Ectodermal cell (in vitro differentiated cells): ENCODE data around the gene PDCD5.

ENCODE experiments used
- H3K27ac ChIP-seq: 2 replicates; pipeline ENCODE4 v1.7.0; 2013; ENCODE audit warnings: mild to moderate bottlenecking, low read depth, low read length; ENCODE audit not compliant: insufficient read depth, poor library complexity, severe bottlenecking
- H3K27me3 ChIP-seq: 2 replicates; pipeline ENCODE4 v1.7.0; 2013; ENCODE audit warnings: mild to moderate bottlenecking, low read length; ENCODE audit not compliant: insufficient read depth, control insufficient read depth, poor library complexity, severe bottlenecking
- H3K36me3 ChIP-seq: one replicate; pipeline ENCODE4 v1.7.0; 2013; ENCODE audit warnings: low read length; ENCODE audit not compliant: control insufficient read depth, insufficient read depth
- H3K4me1 ChIP-seq: one replicate; pipeline ENCODE4 v1.7.0; 2013; ENCODE audit warnings: low read length; ENCODE audit not compliant: control insufficient read depth, insufficient read depth
- H3K4me3 ChIP-seq: 2 replicates; pipeline ENCODE4 v1.7.0; 2013; ENCODE audit warnings: low read depth, low read length, control low read depth; ENCODE audit not compliant: insufficient read depth
- H3K9me3 ChIP-seq: 2 replicates; pipeline ENCODE4 v1.7.0; 2013; ENCODE audit warnings: mild to moderate bottlenecking, low read length, moderate library complexity; ENCODE audit not compliant: control insufficient read depth
- WGBS, 2 experiments: methylation state at CpG; one replicate each; pipeline ENCODE4 v1.1.7; 2013; ENCODE audit warnings: missing lambda C conversion rate in 2 of 2; 5-methylcytosine and 5-hydroxymethylcytosine counted together

PDCD5 gene

DNA sequence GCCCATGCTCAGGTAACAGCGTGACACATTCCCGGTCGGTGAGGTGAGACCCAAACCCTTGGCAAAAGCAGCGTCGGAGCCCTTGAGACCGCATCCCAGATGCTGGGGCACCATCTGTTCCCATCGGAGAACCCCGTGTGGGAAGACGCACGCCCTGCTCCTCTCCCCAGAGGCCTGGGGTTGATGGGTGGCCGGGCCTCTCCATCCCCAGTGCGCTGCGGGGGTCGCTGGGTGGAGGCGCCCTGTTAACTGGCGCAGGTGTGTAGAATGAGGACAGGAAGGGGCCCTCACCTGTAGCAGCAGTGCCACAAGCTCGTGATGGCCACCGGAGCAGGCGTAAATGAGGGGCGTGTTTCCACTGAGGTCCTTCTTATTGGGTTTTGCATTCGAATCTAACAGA is 24.6 kb downstream of the PDCD5 start:
- Histone ChIP-seq H3K27ac (no peak overlapping the region), H3K27me3 (no peaks in the 10 kb centered on the region), H3K4me1 (no peaks in the 10 kb centered on the region), H3K36me3 (peaks cover 4% of the 10 kb centered on the region), H3K4me3 (no peak overlapping the region), H3K9me3 (no peaks in the 10 kb centered on the region)
- 96 to 97% methylated on average over 21 of the region's 21 CpGs for WGBS, 2 experiments

DNA sequence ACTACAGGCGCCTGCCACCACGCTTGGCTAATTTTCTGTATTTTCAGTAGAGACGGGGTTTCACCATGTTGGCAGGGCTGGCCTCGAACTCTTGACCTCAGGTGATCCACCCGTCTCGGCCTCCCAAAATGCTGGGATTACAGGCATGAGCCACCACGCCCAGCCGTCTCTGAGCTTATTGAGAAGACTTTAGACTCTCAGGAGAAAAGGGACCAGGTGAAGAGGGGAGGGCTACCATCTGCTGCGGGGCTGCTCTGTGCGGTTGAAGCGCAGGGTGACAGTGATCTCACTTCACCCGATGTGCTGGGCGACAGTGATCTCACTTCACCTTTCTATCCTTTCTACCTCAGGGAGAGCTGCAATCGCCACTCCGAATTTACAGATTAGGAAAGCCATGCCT is 25.3 kb downstream of the PDCD5 start:
- WGBS, 2 experiments: 85 to 88% methylated on average over 15 of the region's 15 CpGs
- no peaks in the 10 kb centered on the region for H3K27me3 ChIP-seq
- H3K4me1 ChIP-seq: no peaks in the 10 kb centered on the region
- H3K4me3 ChIP-seq: no peak overlapping the region
- H3K9me3 ChIP-seq: no peaks in the 10 kb centered on the region
- H3K27ac ChIP-seq: no peak overlapping the region
- H3K36me3 ChIP-seq: peaks cover 4% of the 10 kb centered on the region

DNA sequence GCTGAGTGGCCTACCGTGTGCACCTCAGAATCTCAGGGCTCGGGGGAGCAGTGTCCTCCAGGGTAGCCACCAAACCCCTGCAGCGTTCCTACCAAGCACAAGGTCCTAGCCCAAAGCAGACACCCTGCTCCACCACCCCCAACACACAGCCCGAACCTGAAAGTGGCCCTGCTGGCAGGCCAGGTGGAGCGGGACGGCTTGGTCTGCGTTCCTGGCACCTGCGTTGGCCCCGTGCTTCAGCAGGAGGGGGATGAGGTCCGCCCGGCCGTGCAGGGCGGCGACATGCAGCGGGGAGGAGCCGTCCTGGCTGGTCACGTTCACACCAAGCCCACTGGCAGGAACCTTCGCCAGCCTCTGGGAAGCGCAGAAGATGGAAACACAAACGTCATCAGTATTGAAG is 26.5 kb downstream of the PDCD5 start:
- no peak overlapping the region for H3K27ac ChIP-seq
- 95 to 97% methylated on average over 20 of the region's 20 CpGs for WGBS, 2 experiments
- no peak overlapping the region for H3K4me3 ChIP-seq
- H3K27me3 ChIP-seq: no peaks in the 10 kb centered on the region
- H3K4me1 ChIP-seq: no peaks in the 10 kb centered on the region
- no peaks in the 10 kb centered on the region for H3K36me3 ChIP-seq
- H3K9me3 ChIP-seq: no peaks in the 10 kb centered on the region

DNA sequence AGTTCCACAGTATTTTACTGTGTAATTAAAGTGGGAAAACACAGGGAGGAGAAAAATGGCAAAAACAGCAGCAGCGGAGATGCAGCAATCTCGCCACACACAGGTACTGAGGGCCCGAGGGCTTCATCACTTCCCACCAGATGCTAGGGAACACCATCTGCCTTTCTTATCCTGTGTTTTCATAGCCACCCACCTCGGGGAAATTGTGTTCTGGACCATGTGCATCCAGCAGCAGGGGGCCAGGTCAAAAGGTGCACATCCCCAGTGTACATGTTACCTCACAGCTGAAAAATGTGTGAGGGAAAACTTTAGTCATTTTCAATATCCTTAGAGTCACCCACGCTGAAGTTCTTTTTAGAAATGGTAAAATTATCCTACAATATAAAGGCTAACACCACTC is 30.2 kb downstream of the PDCD5 start:
- Histone ChIP-seq H3K9me3 (no peaks in the 10 kb centered on the region), H3K27me3 (no peaks in the 10 kb centered on the region), H3K27ac (no peak overlapping the region), H3K4me3 (no peak overlapping the region), H3K4me1 (no peaks in the 10 kb centered on the region), H3K36me3 (peaks cover 9% of the 10 kb centered on the region)
- 88 to 95% methylated on average over 4 to 5 of the region's 5 CpGs for WGBS, 2 experiments

DNA sequence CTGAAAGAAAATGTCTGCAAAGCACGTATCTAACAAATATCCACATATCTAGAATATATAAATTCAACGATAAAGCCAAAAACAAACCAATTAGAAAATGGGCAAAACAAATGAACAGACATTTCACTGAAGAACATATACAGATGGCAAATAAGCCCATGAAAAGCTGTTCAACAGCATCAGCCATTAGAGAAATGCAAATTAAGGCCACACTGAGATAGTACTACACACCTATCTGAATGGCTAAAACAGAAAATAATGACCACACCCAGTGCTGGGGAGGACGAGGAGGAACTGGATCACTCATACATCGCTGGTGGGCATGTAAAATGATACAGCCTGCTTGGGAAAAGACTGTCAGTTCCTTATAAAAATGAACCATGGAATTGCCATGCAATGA is 32.0 kb downstream of the PDCD5 start:
- no peak overlapping the region for H3K4me3 ChIP-seq
- no peaks in the 10 kb centered on the region for H3K27me3 ChIP-seq
- peaks cover 9% of the 10 kb centered on the region for H3K36me3 ChIP-seq
- H3K27ac ChIP-seq: no peak overlapping the region
- H3K4me1 ChIP-seq: no peaks in the 10 kb centered on the region
- H3K9me3 ChIP-seq: no peaks in the 10 kb centered on the region
- WGBS, 2 experiments: 72% methylated on average over 4 of the region's 4 CpGs

DNA sequence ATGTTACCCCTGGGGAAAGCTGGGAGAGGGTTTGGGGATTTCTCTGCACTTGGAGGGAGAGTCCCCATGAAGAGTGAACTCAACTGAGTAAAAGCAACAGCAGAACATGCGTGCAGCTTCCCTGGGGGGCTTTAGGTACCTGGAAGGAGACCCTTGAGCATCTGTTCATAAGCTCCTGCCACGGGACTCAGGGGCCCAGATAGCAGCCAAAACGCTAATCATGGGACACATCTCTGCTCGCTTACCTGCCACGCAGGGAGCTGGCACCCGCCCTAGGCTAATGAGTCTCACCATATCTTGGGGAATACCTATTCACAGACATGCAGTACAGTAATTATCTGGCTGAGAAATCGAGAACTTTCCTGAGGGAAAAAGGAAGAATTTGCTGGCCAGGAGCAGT is 33.9 kb downstream of the PDCD5 start:
- no peak overlapping the region for H3K27ac ChIP-seq
- 91 to 95% methylated on average over 7 of the region's 7 CpGs for WGBS, 2 experiments
- H3K27me3 ChIP-seq: no peaks in the 10 kb centered on the region
- peaks cover 13% of the 10 kb centered on the region for H3K36me3 ChIP-seq
- no peaks in the 10 kb centered on the region for H3K4me1 ChIP-seq
- no peak overlapping the region for H3K4me3 ChIP-seq
- H3K9me3 ChIP-seq: no peaks in the 10 kb centered on the region

DNA sequence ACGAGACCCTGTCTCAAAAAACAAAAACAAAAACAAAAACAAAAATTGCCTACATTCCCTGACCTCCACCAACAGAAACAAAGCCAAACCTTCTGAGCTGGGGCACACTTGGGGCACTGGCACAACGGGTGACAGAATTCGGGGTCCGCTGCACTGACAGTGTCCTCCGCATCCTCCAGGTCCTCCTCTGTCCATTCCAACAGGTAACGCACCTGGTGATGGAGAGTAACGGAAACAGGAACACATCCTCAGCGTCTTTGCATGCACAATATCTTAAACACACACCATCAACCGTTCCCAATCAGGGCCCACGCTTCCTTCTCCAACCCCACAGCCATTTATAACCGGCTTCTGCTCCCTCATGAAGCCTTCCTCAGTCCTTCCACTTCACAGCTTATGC is 34.6 kb downstream of the PDCD5 start:
- Histone ChIP-seq H3K36me3 (peaks cover 13% of the 10 kb centered on the region), H3K27ac (no peak overlapping the region), H3K27me3 (no peaks in the 10 kb centered on the region), H3K9me3 (no peaks in the 10 kb centered on the region), H3K4me3 (no peak overlapping the region), H3K4me1 (no peaks in the 10 kb centered on the region)
- WGBS, 2 experiments: 86 to 88% methylated on average over 11 of the region's 11 CpGs

DNA sequence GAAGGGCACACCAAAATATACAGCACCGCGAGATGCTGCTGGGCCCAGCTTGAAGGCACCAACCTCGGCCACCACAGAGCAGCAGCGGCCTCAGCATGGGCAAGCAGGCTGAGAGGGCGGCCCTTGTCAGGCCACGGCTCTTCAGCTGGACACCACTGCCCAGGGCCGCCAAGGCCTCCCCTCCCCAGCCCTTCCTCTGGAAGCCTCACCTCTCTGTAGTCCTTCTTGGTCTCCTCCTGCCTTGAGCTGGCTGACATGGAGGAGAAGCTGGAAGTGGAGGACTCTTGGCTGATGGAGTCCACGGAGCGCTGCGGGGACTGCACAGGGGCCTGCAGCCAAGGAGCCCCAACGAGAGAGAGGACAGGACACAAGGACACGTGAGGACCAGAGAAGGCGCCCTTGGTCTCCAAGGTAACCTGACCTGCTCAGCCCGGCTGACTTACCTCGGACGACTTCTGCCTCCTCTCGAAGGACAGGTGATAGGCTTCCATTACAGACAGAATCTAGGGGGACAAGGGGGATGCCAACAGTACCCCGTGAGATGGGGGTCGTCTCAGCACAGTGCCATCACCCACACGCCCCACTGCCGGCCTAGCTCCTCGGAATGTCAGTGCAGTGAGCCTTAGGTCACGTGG is 38.2 kb downstream of the PDCD5 start:
- H3K9me3 ChIP-seq: no peaks in the 10 kb centered on the region
- H3K27ac ChIP-seq: no peak overlapping the region
- no peaks in the 10 kb centered on the region for H3K27me3 ChIP-seq
- H3K36me3 ChIP-seq: peaks cover 13% of the 10 kb centered on the region
- WGBS, 2 experiments: 91 to 92% methylated on average over 23 of the region's 23 CpGs
- H3K4me3 ChIP-seq: no peak overlapping the region
- no peaks in the 10 kb centered on the region for H3K4me1 ChIP-seq

DNA sequence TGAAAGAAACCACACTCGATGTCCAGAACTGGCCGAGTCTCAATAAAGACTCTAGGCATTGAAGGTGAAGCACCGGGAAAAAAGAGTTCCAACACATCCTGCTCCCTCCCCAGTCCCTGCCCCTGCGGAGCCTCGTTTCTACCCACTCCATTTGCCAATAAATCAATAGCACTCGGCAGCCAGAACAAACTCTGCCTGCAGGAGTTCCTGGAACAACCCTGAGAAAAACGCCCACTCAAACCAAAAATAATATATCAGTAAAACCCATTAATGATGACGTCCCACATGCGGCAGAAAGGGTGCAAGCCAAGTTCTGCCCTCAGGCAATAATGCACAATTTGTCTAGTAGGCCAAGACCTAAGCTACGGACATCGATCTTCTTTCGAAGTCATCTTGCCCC is 41.0 kb downstream of the PDCD5 start:
- WGBS, 2 experiments: 83 to 86% methylated on average over 12 of the region's 12 CpGs
- Histone ChIP-seq H3K36me3 (peaks cover 10% of the 10 kb centered on the region), H3K9me3 (no peaks in the 10 kb centered on the region), H3K27ac (no peak overlapping the region), H3K27me3 (no peaks in the 10 kb centered on the region), H3K4me3 (no peak overlapping the region), H3K4me1 (no peaks in the 10 kb centered on the region)

DNA sequence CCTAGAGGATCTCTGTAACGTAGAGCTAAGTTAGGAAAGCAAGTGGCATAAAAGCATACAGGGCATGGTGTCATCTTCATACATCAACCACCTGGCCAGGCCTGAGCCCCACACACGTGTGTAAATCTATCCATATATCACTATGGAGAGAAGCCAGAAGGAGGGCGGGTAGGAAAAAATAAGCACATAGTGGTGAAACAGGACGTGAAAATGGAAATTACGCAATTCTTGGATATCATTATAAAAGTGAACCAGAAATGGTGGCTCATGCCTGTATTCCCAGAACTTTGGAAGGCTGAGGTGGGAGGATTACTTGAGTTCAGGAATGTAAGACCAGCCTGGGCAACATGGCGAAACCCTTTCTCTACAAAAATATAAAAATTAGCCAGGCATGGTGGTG is 43.4 kb downstream of the PDCD5 start:
- H3K4me3 ChIP-seq: no peak overlapping the region
- no peaks in the 10 kb centered on the region for H3K27me3 ChIP-seq
- H3K27ac ChIP-seq: no peak overlapping the region
- peaks cover 9% of the 10 kb centered on the region for H3K36me3 ChIP-seq
- H3K9me3 ChIP-seq: no peaks in the 10 kb centered on the region
- WGBS, 2 experiments: 92 to 97% methylated on average over 6 of the region's 6 CpGs
- no peaks in the 10 kb centered on the region for H3K4me1 ChIP-seq

DNA sequence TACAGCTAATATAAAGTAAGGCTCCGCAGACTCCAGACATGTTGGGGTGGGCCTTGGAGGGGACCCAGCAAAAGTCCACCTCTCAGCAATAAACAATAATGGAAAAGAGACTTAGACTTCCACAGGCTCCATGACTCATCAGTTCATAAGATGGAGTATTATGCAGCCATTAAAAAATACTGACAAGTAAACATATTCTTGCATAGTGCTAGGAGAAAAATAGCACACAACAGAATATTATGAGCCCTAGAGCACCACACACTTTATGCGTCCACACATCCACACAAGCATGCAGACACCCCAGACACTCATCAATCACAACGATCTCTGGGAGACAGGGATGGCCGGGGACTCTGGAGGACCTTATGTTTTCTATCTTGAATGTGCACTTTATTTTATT is 46.0 kb downstream of the PDCD5 start:
- no peak overlapping the region for H3K27ac ChIP-seq
- H3K9me3 ChIP-seq: no peaks in the 10 kb centered on the region
- H3K36me3 ChIP-seq: peaks cover 6% of the 10 kb centered on the region
- H3K27me3 ChIP-seq: no peaks in the 10 kb centered on the region
- H3K4me1 ChIP-seq: no peaks in the 10 kb centered on the region
- no peak overlapping the region for H3K4me3 ChIP-seq
- WGBS, 2 experiments: 94 to 100% methylated on average over 2 to 4 of the region's 4 CpGs
